CD4-positive, alpha-beta T cell treated with Interleukin-2 at 100 ng/mL for 4 hours (primary cell): ENCODE measurements around the gene GRPR.
"Not testable (repeated sequence)": the region's sequence is repeated elsewhere in the genome, so short reads cannot be mapped to it uniquely, and the experiment has no call there.

ENCODE experiments used
- DNase-seq: peaks from one replicate; pipeline ENCODE4 v3.0.0-alpha.2; 2020; ENCODE audit warnings: low spot score

Gene GRPR

DNA sequence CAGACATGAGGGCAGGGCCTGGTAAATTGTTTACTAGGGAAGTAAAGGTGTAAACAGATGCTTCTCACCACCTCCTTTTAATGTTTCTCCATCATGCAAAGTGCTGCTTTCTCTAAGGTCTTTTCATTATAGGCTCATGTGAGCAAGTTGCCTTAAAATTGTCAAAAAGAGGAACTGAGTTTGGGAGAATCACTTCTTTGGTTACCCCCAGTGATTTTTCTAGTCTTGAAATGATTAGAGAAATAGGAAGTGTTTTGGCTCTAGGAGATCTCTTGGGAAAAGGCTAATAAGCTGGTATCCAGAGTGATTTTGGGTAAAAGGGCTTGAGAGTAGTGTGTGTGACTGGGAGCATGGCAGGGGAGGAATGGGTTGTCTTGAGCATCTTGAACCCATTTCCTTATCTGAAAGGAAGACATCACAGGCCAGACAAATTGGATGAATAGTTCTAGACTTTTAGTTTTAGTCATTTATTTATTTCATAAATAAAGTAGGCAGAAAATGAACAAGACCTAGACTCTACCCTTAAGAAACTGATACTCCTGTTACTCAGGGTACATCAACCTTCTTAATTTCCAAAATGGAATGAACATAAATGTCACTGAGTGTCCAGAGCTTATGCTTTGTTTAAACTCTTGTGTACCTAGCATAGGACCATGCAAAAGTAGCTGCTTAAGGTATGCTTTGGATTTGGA lies 14.2 kb downstream of the GRPR start:
- no peak for DNase-seq

GRCh38 chrX:16138108-16138427 lies 14.7 kb downstream of the GRPR start:
- no peak for DNase-seq

- no peak for DNase-seq
Measured at GRCh38 chrX:16140448-16140847, 17.1 kb downstream of the GRPR start.

GRCh38 chrX:16140983-16141382 lies 17.6 kb downstream of the GRPR start:
- DNase-seq, result no peak

- DNase-seq, result no peak
Measured at GRCh38 chrX:16141422-16142245, 18.3 kb downstream of the GRPR start.

GRCh38 chrX:16142246-16142558 lies 18.8 kb downstream of the GRPR start:
- DNase-seq, result no peak

DNA sequence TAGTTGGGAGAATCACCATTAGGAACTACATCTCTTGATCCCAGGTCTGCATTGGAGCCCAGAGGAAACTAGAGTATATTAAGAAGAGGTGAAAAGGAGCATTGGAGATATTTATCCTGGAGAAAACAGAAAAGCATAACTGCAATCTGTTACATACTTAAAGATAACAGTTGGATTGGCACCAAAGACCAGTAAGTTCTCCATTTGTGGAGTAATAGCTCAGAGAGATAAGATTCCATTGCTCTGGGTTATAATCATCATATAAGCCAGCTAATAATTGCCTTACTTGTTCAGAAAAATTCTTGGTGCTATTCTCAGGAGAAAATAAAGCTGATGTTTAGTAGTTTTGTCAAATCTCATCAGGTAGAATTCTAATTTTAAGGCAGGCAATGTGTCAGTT lies 20.6 kb downstream of the GRPR start:
- DNase-seq, result no peak

GRCh38 chrX:16144420-16144819 lies 21.1 kb downstream of the GRPR start:
- DNase-seq, result no peak

DNA sequence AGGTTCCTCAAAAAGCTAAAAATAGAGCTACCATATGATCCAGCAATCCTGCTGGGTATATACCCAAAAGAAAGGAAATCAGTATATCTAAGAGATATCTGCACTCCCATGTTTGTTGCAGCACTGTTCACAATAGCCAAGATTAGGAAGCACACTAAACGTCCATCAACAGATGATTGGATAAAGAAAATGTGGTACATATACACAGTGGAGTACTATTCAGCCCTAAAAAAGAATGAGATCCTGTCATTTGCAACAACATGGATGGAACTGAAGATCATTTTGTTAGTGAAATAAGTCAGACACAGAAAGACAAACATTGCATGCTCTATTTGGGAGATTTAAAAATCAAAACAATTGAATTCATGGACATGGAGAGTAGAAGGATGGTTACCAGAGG lies 21.7 kb downstream of the GRPR start:
- DNase-seq, result not testable (repeated sequence)

GRCh38 chrX:16145656-16146055 lies 22.3 kb downstream of the GRPR start:
- no peak for DNase-seq

DNA sequence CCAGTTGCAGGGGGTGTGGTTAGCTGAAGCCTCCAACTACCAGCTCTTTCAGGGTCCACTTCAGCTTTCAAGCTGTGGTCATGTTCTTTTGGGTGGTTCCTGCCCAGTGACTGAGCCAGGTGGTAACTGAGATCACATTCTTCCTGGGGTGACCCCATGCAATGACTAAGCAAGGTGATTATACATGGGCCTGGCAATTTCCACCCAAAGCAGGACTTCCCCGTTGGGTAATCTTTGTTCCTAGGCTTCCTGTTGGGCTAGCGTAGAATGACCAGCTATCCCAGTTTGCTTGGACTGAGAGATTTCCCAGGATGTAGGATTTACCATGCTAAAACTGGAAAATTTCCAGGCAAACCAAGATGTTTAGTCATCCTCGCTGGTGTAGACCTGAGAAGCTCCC lies 25.5 kb downstream of the GRPR start:
- DNase-seq, result no peak

DNA sequence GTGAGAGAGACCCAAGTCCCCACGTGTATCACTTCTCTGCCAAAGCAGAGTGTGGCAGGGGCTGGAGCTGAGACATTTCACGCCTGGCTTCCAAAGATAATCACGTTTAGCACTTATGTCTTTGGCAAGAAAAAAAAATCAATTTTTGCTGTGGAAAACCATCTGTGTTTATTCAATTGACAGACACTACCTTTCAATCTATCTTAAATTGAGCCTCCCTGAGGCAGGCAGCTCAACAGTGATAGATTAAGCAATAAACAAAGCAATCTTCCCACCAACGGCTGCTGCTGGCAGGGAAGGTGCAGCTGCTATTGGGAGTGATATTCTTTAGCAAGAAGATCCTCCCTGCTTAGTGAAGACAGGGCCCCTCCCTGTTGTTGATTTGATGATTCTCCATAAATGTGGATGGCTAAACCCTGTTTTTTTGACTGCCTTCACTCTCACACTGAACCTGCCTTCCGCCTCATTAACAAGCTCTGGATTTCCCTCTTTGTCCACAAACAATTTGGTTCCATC lies 32.3 kb downstream of the GRPR start:
- no peak for DNase-seq

- DNase-seq, result no peak
Measured at GRCh38 chrX:16156692-16157331, 33.4 kb downstream of the GRPR start.

DNA sequence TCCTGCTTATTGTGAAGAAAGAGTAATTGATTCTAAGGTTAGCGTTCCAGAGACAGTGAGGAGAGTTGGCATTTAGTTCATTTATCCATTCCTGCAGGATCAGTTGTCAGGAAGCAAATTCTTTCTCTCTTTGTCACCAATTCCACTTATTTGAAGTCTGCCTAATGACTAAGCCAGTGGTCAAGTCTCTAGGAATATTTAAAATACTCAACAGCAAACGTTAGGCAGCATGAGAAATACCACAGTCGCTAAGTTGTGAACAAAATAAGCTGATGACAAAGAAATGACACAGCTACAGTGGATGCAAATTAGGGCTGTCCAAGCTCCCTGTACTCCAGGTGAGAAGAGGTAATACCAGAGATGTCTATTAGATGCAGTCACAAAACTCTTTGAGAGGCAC lies 37.4 kb downstream of the GRPR start:
- DNase-seq, result no peak

DNA sequence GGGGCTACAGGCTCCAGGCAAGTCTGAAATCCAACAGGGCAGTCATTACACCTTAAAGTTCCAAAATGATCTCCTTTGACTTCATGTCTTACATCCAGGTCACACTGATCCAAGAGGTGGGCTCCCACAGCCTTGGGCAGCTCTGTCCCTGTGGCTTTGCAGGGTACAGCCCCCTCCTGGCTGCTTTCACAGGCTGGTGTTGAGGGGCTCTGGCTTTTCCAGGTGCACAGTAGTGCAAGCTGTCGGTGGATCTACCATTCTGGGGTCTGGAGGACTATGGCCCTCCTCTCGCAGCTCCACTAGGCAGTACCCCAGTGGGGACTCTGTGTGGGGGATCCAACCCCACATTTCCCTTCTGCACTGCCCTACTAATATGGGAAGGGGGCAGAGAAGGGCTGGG lies 37.8 kb downstream of the GRPR start:
- not testable (repeated sequence) for DNase-seq

DNA sequence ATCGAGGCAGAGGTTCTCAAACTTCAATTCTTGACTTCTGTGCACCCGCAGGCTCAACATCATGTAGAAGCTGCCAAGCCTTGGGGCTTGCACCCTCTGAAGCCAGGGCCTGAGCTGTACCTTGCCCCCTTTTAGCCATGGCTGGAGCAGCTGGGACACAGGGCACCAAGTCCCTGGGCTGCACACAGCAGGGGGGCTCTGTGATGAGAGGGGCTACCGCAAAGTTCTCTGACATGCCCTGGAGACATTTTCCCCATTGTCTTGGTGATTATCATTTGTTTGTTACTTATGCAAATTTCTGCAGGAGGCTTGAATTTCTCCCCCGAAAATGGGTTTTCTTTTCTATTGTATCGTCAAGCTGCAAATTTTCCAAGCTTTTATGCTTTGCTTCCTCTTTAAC lies 39.0 kb downstream of the GRPR start:
- DNase-seq, result no peak

DNA sequence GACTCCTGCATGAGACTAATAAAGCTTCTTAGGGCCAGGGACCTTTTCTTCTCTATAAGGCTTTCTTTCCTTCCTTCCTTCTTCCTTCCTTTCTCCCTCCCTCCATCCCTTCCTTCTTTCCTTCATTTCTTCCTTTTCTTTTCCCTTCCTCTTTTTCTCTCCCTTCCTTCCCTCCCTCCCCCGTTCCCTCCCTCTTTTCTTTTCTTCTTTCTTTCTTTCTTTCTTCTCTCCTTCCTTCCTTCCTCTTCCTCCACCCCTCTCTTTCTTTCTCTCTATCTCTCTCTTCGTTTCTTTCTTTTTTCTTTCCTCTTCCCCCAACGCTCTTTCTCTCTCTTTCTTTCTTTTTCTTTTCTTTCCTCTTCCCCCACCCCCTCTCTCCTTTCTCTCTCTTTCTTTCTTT lies 41.4 kb downstream of the GRPR start:
- no peak for DNase-seq

DNA sequence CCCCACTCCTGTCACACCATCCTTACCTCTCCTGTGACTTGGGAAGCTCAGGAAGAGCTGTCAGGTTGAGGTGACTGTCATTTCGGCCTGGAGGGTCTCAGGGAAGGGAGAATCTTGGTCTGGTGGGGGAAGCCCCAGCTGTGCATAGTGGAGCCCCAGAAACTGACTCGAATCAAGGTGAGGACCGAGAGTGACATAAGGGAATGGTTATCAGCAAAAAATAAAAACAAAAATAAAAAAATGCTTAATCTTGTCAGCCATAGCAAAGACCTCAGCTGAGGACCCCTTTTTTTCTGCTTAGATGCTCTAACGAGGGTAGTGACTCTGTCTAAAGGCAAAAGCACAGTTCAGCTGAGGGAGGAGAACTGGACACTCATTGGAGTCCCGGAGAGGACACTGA lies 43.8 kb downstream of the GRPR start, which contains the start of gene MAGEB17:
TSS of gene MAGEB17 (plus strand) at position 301 of the 400 bp plus-strand sequence. CDS start 2,902 bp downstream, outside the sequence.
- DNase-seq, result no peak

- no peak for DNase-seq
Measured at GRCh38 chrX:16171039-16171438, 47.7 kb downstream of the GRPR start.

DNA sequence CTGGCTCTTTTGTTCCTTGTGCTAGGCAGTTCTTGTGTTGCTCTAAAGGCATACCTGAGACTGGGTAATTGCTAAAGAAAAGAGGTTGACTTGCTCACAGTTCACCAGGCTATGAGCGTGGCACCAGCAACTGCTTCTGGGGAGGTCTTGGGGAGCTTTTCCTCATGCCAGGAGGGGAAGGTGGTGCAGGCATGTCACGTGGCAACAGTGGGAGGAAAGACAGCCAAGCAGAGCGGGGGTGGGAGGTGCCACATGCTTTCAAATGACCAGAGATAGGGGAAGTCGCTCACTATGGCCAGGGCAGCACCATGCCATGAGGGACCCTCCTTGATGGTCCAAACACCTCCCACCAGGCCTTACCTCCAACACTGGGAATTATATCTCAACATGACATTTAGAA lies 48.6 kb downstream of the GRPR start:
- DNase-seq, result no peak

GRCh38 chrX:16172391-16172790 lies 49.0 kb downstream of the GRPR start:
- no peak for DNase-seq

GRCh38 chrX:16175329-16176061 lies 52.1 kb downstream of the GRPR start:
- no peak for DNase-seq
